Fibroblast of the aortic adventitia (primary cell): ENCODE data around the gene CHKB. TPM values are rescaled to one million over a fixed set of nuclear protein-coding genes. Genes with fewer than 3 reads are reported as not detected.

Experiments used
- DNase-seq: peaks from one replicate; pipeline ENCODE4 v3.0.0-alpha.2; 2010; ENCODE audit warnings: low read depth
- H3K4me3 ChIP-seq: 2 replicates; pipeline ENCODE4 v1.5.1; 2011; ENCODE audit warnings: low read depth, mild to moderate bottlenecking, control low read depth, low read length, moderate library complexity
- CTCF ChIP-seq: IDR thresholded peaks from 2 replicates; pipeline ENCODE4 v1.5.1; 2011; ENCODE audit warnings: mild to moderate bottlenecking, low read length, control low read depth, inconsistent platforms; ENCODE audit not compliant: insufficient read depth
- total RNA-seq: library from RNA; depleted of rRNA; stranded (reverse); fragments of >200 nt; gene quantifications from 2 replicates; pipeline ENCODE4 v1.2.3, GENCODE V29; 2012; ENCODE audit warnings: low replicate concordance

Gene CHKB
- total RNA-seq, 1 donor, result 20.2 TPM

GRCh38 chr22:50553310-50553709 is 29.3 kb downstream of the CHKB start:
- no peak for TF ChIP-seq CTCF

DNA sequence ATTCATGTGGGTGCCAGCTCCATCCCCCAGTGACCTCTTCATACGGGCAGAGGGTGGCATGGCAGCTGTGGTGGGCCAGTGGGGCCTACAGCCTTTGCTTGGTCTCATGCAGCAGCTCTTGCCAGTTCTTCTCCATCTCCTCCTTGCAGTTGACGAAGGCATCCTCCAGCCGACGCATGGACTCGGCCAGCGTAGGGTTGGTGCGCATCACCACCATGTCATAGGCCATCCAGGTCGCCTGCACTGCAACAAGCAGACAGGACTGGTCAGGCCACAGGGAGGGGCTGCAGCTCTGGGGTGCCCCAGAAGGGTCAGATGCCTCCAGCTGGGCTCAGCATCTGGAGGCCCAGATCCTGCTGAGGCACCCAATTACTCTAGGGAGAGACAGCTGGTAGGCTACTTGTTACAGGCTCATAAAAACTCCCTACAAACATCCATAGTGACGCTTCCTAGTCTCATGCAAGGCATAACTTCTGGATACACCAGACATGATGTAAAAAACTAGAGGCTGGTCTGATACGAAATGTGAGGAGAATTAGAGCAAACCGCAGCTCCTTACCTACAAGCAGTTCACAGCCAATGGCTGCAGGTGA is 31.4 kb downstream of the CHKB start:
- no peak for TF ChIP-seq CTCF
- no peak overlapping the region for H3K4me3 ChIP-seq
- no peak for DNase-seq

More at GRCh38 chr22:50553310-50553709, 29.3 kb downstream of the CHKB start:
- H3K4me3 ChIP-seq, result no peak overlapping the region
- no peak for DNase-seq

GRCh38 chr22:50550395-50550794 is 32.3 kb downstream of the CHKB start:
- no peak for TF ChIP-seq CTCF
- H3K4me3 ChIP-seq, result no peak overlapping the region
- no peak for DNase-seq

DNA sequence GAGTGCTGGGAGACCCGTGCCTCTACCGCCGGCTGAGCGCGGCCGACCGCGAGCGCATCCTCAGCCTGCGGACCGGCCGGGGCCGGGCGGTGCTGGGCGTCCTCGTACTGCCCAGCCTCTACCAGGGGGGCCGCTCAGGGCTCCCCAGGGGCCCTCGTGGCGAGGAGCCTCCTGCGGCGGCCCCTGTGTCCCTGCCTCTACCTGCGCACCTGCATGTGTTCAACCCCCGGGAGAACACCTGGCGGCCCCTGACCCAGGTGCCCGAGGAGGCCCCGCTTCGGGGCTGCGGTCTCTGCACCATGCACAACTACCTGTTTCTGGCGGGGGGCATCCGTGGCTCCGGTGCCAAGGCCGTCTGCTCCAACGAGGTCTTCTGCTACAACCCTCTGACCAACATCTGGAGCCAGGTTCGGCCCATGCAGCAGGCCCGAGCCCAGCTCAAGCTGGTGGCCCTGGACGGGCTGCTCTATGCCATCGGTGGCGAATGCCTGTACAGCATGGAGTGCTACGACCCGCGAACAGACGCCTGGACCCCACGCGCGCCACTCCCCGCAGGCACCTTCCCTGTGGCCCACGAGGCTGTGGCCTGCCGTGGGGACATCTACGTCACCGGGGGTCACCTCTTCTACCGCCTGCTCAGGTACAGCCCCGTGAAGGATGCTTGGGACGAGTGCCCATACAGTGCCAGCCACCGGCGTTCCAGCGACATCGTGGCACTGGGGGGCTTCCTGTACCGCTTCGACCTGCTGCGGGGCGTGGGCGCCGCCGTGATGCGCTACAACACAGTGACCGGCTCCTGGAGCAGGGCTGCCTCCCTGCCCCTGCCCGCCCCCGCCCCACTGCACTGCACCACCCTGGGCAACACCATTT is 33.5 kb downstream of the CHKB start:
- DNase-seq, result no peak
- no peak for TF ChIP-seq CTCF
- no peak overlapping the region for H3K4me3 ChIP-seq

DNA sequence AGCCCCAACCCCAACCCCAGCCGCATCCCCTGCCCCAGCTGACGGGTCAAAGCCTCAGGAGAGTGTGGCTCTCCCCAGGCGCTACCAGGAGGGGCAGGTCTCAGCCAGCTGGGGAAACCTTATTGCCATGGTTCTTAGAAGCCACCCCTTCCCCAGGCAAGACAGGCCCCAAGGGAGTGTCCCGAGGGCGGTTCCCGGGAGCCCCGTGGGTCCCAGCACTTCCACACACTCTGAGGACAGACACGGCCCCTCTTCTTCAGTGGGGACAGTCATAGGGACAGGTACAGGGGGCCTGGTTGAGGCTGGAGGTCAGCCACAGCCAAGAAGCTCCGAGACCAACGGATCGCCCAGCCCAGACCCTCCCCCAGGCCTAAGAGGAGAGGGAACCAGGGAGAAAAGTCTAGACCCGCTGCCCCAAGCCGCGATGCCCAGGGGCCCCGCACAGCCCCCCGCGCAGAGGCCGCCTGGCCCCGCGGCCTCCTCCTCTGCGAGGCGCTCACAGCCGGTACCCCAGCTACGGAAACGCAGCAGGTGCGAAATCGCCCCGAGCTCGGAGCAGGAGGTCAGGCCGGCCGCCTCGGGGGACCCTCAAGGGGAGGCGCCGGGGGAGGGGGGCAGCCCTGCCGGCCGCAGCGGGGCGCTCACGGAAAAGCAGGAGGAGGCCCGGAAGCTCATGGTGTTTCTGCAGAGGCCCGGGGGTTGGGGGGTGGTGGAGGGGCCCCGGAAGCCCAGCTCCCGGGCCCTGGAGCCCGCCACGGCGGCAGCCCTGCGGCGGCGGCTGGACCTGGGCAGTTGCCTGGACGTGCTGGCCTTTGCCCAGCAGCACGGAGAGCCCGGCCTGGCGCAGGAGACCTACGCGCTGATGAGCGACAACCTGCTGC is 34.4 kb downstream of the CHKB start:
- H3K4me3 ChIP-seq, result peak overlapping the region; percentile 39
- TF ChIP-seq CTCF, result no peak
- no peak for DNase-seq

DNA sequence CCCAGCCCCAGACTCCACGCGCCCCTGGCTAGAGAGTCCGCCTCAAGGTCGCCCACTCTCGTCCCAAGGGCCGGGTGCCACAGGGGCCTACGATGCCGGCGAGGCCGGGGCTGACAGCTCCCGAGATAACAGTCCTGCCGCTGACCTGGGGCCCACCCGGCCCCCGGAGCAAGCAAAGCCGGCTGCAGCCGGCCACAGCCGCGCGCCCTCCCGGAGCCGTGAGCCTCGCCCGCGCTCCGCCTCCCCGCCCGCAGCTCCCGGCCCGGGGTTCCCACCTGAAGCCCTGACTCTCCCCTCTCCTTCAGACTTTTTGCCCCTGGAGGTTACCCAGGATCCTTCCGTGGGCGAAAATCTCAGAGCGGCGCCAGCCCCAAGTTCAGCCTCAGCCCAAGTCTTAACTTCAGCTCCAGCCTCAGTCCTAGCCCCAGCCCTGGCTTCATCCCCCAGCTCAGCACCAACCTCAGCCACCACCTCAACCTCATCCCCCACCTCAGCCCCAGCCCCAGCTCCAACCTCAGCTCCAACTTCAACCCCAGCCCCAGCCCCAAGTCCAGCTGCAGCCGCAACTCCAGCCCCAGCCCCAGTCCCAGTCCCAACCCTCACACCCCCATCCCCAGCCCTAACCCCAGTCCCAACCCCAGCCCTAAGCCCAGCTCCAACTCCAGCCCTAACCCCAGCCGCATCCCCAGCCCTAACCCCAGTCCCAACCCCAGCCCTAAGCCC is 35.2 kb downstream of the CHKB start:
- no peak for DNase-seq

More for the DNA sequence above, 35.2 kb downstream of the CHKB start:
- TF ChIP-seq CTCF, result no peak
- peak overlapping the region; percentile 54 for H3K4me3 ChIP-seq
